ENCODE measurements around the gene TMEM131. TPM values are rescaled to one million over a fixed set of nuclear protein-coding genes. Genes with fewer than 3 reads are reported as not detected.

TMEM131 gene
- total RNA-seq, 1 donor = 45.1 TPM

DNA sequence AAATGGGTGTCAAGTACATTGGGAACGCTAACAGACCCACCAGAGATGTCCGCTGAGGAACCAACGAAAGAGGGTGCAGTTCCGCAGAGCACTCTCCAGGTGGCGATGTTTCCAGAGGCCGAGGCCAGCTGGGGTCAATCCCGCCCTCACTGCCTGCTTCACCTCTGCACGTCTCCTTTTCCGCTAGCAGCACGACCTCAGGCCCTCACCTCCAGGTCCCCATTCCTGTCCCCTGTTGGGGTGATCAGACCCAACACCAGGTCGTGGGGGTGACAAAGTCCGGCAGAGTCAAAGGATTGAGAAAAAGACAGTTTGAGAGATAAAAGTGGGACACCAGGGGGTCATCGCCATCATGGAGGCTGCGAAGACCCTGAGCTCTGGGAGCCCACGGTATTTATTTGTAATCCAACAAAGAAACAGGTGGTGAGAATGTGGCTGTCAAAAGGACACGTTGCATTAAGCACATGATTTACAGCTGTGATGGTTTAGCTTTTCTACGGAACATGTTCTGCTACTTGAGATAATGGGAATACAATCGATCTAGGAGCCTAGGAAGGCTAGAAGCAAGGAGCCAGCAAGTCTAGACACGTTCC lies 255.1 kb downstream of the TMEM131 start:
- no peak overlapping the region for H3K4me3 ChIP-seq (ENCODE audit: low read depth, low read length)
- TF ChIP-seq, protein P1, sequence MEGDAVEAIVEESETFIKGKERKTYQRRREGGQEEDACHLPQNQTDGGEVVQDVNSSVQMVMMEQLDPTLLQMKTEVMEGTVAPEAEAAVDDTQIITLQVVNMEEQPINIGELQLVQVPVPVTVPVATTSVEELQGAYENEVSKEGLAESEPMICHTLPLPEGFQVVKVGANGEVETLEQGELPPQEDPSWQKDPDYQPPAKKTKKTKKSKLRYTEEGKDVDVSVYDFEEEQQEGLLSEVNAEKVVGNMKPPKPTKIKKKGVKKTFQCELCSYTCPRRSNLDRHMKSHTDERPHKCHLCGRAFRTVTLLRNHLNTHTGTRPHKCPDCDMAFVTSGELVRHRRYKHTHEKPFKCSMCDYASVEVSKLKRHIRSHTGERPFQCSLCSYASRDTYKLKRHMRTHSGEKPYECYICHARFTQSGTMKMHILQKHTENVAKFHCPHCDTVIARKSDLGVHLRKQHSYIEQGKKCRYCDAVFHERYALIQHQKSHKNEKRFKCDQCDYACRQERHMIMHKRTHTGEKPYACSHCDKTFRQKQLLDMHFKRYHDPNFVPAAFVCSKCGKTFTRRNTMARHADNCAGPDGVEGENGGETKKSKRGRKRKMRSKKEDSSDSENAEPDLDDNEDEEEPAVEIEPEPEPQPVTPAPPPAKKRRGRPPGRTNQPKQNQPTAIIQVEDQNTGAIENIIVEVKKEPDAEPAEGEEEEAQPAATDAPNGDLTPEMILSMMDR (IDR thresholded peaks at IDR 0.05; ENCODE audit: insufficient read depth, low read length) = peak; percentile 87
- peak; percentile 33 for DNase-seq (ENCODE audit: low read depth)

DNA sequence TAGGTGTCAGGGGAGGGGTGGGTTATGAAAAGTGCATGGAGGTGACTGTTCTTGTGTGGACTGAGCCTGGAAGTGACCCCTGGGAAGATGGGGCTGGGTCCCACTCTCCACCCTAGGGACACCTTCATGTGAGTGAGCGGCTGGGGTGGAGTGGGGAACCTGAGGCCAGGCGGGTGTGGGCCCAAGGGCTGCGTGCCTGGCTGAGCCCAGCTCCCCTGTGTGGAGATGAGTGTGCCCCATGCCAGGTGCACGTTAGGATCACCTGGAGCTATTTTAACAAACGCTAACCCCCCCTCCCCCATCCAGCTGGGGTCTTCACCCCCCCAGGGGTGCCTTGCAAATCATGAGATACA lies 255.9 kb downstream of the TMEM131 start:
- DNase-seq (ENCODE audit: low read depth) = no peak
- TF ChIP-seq, protein P1 (IDR thresholded peaks at IDR 0.05; ENCODE audit: insufficient read depth, low read length) = no peak
- H3K4me3 ChIP-seq (ENCODE audit: low read depth, low read length) = no peak overlapping the region

DNA sequence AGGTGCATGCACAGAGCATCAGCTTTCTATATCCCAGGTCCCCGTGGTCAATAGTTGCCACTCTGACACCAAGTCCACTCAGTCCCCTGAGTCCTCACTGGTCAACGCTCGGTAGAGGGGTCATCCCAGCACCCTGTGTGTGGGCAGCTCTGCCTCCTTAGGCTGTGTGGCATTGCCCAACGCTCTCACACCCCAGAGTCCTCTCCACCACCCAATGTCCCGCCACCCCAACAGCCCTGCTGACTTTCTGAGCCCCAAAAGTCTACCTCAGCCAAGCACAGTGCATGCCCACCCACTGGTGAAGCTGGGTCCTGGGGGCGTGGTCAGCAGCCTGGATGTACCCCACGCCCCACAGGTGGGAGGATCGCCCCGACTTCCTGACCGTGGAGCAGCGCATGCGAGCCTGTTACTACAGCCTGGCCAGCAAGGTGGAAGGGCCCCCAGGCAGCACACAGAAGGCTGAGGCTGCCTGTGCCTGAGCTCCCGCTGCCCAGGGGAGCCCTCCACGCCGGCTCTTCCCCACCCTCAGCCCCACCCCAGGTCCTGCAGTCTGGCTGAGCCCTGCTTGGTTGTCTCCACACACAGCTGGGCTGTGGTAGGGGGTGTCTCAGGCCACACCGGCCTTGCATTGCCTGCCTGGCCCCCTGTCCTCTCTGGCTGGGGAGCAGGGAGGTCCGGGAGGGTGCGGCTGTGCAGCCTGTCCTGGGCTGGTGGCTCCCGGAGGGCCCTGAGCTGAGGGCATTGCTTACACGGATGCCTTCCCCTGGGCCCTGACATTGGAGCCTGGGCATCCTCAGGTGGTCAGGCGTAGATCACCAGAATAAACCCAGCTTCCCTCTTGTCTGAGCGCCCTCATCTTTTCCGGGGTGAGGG lies 256.5 kb downstream of the TMEM131 start:
- DNase-seq (ENCODE audit: low read depth) = no peak
- no peak overlapping the region for H3K4me3 ChIP-seq (ENCODE audit: low read depth, low read length)

DNA sequence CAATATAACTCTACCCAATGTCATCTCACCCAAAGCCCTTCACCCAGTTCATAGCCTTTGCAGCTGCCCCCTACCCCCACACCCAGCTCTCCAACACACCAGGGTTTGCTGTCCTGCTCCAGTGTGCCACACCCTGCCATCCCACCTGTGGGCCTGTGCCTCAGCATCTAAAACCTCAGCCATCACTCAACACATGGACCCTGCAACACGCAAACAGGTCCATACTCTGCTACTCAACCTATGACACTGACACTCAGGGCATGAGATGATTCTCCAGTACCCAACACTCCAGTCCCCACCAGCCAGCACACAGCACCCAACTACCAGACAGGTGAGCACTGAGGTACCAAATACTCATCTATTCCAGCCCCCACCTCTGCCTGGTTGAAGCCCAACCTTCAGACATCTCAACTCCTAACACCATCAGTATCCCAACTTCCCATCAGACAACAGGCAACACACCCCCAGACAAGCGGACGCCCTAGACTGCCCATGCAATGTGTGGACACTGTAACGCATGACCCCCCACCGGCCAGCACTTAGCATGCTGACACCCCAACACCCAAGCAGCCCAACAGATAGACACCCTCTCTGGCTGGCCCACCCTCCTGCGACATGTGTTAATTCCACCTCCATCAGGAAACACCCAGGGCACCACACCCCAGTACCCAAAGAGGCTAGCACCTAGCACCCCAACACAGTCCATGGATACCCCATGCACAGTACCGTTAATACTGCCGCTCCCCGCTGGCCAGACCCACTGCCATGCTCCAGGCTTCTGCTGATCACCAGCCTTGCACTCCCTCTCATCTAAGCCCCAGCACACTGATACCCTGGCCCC lies 257.3 kb downstream of the TMEM131 start:
- TF ChIP-seq, protein P1 (IDR thresholded peaks at IDR 0.05; ENCODE audit: insufficient read depth, low read length) = no peak
- DNase-seq (ENCODE audit: low read depth) = no peak
- H3K4me3 ChIP-seq (ENCODE audit: low read depth, low read length) = no peak overlapping the region

More for the DNA sequence above, 256.5 kb downstream of the TMEM131 start:
- TF ChIP-seq, protein P1 (IDR thresholded peaks at IDR 0.05; ENCODE audit: insufficient read depth, low read length) = no peak

DNA sequence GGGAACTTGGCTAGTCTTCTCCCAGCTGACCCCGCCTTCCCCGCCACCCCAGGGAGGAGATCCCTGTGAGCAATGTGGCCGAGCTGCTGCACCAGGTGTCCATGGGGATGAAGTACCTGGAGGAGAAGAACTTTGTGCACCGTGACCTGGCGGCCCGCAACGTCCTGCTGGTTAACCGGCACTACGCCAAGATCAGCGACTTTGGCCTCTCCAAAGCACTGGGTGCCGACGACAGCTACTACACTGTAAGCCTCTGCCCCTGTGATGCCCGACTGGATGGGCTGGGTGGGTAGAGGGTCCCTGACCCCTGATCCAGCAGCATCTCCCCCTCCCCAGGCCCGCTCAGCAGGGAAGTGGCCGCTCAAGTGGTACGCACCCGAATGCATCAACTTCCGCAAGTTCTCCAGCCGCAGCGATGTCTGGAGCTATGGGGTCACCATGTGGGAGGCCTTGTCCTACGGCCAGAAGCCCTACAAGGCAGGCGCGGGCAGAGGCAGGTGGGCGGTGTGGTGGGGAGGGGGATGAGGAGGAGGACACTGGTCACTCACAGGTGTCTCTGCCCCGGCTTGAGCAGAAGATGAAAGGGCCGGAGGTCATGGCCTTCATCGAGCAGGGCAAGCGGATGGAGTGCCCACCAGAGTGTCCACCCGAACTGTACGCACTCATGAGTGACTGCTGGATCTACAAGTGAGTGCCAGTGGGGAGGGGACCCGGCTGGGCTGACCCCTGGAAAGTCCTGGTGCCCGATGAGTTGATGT lies 258.1 kb downstream of the TMEM131 start:
- TF ChIP-seq, protein P1 (IDR thresholded peaks at IDR 0.05; ENCODE audit: insufficient read depth, low read length) = no peak
- H3K4me3 ChIP-seq (ENCODE audit: low read depth, low read length) = no peak overlapping the region
- no peak for DNase-seq (ENCODE audit: low read depth)
